Measurements from ENCODE around the gene NOTCH2.
"Not testable (repeated sequence)": the region's sequence is repeated elsewhere in the genome, so short reads cannot be mapped to it uniquely, and the experiment has no call there.

NOTCH2 gene

GRCh38 chr1:120048208-120048607 is 21.3 kb downstream of the NOTCH2 start:
- DNase-seq, result not testable (repeated sequence)

GRCh38 chr1:120041771-120042170 is 27.7 kb downstream of the NOTCH2 start:
- DNase-seq, result not testable (repeated sequence)

- DNase-seq, result not testable (repeated sequence)
Measured at GRCh38 chr1:120032253-120032652, 37.2 kb downstream of the NOTCH2 start.

GRCh38 chr1:120023791-120024190 is 45.7 kb downstream of the NOTCH2 start:
- not testable (repeated sequence) for DNase-seq

GRCh38 chr1:120014978-120015377 is 54.5 kb downstream of the NOTCH2 start:
- DNase-seq, result not testable (repeated sequence)

GRCh38 chr1:120008320-120008719 is 61.1 kb downstream of the NOTCH2 start:
- not testable (repeated sequence) for DNase-seq

- DNase-seq, result not testable (repeated sequence)
Measured at GRCh38 chr1:120007850-120008249, 61.6 kb downstream of the NOTCH2 start.

- not testable (repeated sequence) for DNase-seq
Measured at GRCh38 chr1:120001035-120001434, 68.4 kb downstream of the NOTCH2 start.

GRCh38 chr1:119996731-119997312 is 72.6 kb downstream of the NOTCH2 start:
- DNase-seq, result not testable (repeated sequence)

- not testable (repeated sequence) for DNase-seq
Measured at GRCh38 chr1:119995975-119996374, 73.5 kb downstream of the NOTCH2 start.

- DNase-seq, result no peak
Measured at GRCh38 chr1:119988306-119989062, 81.0 kb downstream of the NOTCH2 start.

- no peak for DNase-seq
Measured at GRCh38 chr1:119987686-119988085, 81.8 kb downstream of the NOTCH2 start.

- no peak for DNase-seq
Measured at GRCh38 chr1:119987112-119987511, 82.3 kb downstream of the NOTCH2 start.

GRCh38 chr1:119986007-119986497 is 83.4 kb downstream of the NOTCH2 start:
- DNase-seq, result no peak

GRCh38 chr1:119984771-119985170 is 84.7 kb downstream of the NOTCH2 start:
- no peak for DNase-seq

GRCh38 chr1:119981986-119982815 is 87.3 kb downstream of the NOTCH2 start:
- no peak for DNase-seq

- DNase-seq, result no peak
Measured at GRCh38 chr1:119981496-119981895, 88.0 kb downstream of the NOTCH2 start.

- no peak for DNase-seq
Measured at GRCh38 chr1:119978018-119978505, 91.4 kb downstream of the NOTCH2 start.

GRCh38 chr1:119977113-119977736 is 92.2 kb downstream of the NOTCH2 start:
- not testable (repeated sequence) for DNase-seq

- DNase-seq, result not testable (repeated sequence)
Measured at GRCh38 chr1:119975582-119976254, 93.7 kb downstream of the NOTCH2 start.

GRCh38 chr1:119975006-119975405 is 94.5 kb downstream of the NOTCH2 start:
- DNase-seq, result no peak

GRCh38 chr1:119974013-119974412 is 95.4 kb downstream of the NOTCH2 start:
- DNase-seq, result no peak

All from retina (tissue), 1 donor.